Colon (tissue), 2 donors: ENCODE results near the gene BLOC1S1.

Experiments used
- FAIRE-seq: peaks from 2 replicates; lab custom pipeline; 2012; peaks lifted over from hg19 to GRCh38; lab: Jason Lieb, UNC
- donor health status: control.
- donor health status: control.

Gene BLOC1S1

GRCh38 chr12:55694651-55695050 is 21.2 kb upstream of the BLOC1S1 start:
- FAIRE-seq, result no peak

GRCh38 chr12:55695349-55695748 is 20.5 kb upstream of the BLOC1S1 start:
- no peak for FAIRE-seq

- FAIRE-seq, result no peak
These were observed 19.7 kb upstream of the BLOC1S1 start for GRCh38 chr12:55696141-55696540.

DNA sequence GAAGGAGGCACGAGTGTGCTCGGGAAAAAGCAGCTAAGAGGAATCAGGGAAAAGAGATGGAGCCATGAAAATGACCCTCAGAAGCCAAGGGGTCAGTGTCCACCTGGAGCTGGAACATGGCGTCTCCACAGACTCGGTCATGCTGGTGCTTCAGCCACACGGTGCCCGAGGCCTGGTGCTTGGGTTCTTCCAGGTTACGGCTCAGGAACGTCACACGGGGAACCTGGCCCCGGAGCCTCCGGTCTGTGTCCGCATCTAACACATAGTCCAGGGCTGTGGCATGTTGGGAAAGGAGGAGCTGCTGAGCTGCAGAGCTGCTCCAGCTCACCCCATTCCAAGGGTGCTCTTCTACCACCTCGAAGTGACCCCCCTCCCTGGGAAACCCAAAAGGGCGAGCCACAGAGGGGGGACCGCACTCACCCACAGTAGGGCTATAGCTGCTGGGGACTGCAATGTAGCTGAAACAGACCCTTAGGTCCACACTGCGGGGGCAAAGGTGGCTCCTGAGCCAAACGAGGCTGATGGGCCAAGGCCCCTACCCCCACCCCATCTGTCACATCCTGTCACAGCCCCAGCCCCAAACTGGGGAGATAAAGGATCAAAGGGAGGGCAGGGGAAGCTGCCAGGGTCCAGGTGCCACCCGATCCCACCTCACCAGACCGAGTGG is 18.9 kb upstream of the BLOC1S1 start:
- no peak for FAIRE-seq

DNA sequence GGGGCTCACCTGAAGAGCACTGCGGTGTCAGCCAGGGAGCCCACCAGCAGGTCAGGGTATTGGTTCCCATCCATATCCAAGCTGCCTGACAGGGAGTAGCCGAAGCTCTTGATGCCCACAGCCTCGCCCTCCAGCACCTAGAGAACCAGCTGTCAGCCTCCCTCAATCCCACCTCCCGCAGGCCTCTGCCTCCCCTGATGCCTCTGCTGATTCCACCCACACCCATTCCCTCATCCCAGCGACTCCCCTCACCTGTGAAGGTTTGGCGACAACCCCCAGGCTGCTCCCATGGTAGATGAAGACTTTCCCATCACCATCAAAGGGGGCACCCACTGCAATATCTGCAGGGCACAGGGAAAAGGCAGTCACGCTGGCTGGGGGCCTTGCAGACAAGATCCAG is 18.2 kb upstream of the BLOC1S1 start:
- FAIRE-seq, result no peak

- FAIRE-seq, result no peak
These were observed 17.4 kb upstream of the BLOC1S1 start for GRCh38 chr12:55698241-55698955.

GRCh38 chr12:55698965-55699364 is 16.9 kb upstream of the BLOC1S1 start:
- FAIRE-seq, result no peak

GRCh38 chr12:55699471-55700055 is 16.3 kb upstream of the BLOC1S1 start:
- FAIRE-seq, result no peak

GRCh38 chr12:55700255-55701018 is 15.4 kb upstream of the BLOC1S1 start:
- FAIRE-seq, result no peak

DNA sequence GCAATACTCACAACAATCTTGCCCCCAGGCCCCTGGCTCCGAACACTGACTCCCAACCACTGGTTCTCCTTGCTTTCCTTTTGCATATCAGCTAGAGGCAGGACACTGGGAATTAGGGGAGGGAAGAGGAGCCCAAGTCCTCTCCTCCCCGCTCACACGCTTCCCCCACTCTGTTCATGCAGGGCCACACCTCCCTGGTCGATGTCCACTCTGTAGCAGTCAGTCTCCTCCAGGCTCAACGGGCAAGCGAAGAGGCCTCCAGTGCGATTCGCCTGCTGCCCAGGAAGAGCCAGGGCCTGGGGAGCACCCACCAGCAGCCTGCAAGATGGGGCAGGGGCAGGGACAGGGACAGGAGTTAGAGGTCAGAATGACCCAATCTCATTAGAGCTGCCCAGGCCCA is 13.0 kb upstream of the BLOC1S1 start:
- FAIRE-seq, result no peak

GRCh38 chr12:55703288-55703687 is 12.6 kb upstream of the BLOC1S1 start:
- FAIRE-seq, result no peak

- no peak for FAIRE-seq
These were observed 11.7 kb upstream of the BLOC1S1 start for GRCh38 chr12:55703901-55704761.

DNA sequence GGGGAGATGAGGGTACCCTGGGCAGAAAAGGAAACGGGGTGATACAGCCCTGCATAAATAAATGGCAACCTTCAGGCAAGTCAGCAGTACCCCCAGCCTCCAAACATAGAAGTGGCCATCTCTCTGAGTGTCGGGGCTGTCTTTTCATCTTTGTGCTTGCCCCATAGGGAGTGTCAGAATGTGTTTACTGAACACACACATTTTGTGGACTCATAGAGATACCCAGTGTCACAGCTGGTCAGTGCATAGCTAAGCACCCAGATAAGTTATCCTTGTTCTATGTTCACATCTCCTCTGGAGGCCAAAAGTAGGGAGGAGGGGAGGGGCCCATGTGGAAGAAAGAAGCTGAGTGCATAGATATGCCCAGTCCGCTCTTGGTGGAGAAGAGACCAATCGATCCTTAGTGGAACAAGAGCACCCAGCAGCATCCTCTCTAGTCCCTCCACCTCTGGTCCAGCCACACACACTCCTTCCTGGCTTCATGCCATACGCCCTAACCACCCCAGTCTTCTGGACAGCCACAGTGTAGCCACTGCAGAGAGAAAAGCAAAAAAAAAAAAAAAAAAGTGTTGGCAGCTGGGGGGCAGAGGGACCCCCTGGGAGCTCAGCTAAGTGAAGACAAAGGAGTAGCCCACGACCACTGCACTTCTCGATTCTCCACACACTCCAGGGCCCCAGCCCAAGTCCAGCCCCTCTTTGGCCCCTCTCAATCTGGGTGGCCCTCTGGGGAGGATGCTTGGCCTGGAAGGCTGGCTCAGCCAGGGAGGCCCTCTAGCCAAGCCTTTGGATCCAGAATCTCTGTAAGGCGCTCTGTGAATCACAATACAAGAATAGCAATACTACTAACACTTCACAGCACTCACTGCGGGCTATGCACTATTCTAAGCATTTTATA is 10.8 kb upstream of the BLOC1S1 start:
- no peak for FAIRE-seq

GRCh38 chr12:55705782-55706402 is 10.0 kb upstream of the BLOC1S1 start:
- FAIRE-seq, result no peak

- FAIRE-seq, result no peak
These were observed 9.2 kb upstream of the BLOC1S1 start for GRCh38 chr12:55706568-55707218.

- FAIRE-seq, result no peak
These were observed 8.6 kb upstream of the BLOC1S1 start for GRCh38 chr12:55707219-55707671.

DNA sequence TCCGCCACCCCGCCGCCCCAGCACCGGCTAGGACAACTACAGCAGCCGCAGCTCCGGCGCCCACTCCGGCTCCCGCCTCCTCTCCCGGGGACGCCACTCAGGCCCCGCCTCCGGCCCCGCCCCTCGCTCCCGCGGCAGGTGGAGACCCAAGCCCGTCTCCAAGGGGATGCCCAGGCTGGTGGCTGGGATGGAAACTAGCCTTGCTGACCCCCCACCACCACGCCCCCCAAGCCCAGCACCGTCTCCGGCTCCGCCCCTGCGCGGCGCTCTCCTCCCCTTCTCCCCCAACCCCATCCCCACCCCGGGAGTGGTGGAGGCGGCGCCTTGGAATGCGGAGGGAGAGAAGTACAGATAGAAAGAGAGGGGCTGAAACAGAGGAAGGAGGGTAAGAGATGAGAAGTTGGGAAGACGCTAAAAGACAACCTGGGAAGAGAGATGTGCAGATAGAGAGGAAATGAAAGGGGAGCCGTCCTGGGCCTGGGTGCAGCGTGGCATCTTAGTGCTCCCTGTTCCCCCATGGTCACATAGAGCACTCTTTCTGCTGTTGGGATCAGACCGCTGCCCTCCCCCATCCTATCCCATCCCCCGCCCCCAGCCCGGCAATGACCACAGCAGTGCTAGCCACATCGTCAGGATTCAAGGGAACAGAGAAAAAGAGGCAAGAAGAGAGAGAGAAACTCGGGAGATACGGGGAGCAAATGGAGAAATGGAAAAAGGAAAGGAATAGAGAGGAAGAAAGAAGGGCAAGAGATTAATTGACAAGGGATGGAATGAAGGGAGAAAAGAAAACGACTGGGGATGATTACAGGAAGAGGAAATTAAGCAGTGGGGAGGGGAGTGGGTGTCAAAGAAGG is 7.8 kb upstream of the BLOC1S1 start, which contains the start of gene ITGA7:
ITGA7 (minus strand) TSS at position 64 of the 854 bp plus-strand sequence. CDS start 222 bp downstream, outside the sequence.
- no peak for FAIRE-seq

DNA sequence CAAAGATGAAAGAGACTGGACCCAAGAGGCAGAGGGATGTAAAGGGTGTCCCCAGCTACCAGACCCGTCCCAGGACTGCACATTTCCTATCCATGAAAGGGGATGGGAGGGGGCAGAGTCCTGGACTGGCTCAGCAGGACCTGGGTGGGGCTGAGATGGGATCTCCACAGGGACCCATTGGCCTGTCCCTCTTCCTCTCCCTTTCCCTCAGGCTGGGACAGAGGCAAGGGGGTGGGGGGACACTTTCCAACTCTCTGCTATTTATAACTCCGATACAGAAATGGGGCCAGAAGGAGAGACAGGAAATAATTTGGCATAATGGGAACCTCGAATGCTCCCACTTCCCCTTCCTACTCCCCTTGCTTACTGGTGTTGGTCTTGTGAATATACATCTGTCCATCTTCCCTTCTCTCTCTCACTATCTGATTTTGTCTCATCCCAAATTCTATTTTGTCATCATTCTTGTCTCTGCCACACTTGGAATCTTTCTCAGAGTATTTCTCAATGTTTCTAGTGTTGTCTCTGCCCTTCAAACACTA is 7.1 kb upstream of the BLOC1S1 start:
- FAIRE-seq, result no peak
